GM11168 (cell line): ENCODE data around the gene BMP6.
"Not testable (repeated sequence)": the region's sequence is repeated elsewhere in the genome, so short reads cannot be mapped to it uniquely, and the experiment has no call there.

Experiments
- in situ Hi-C: fragments of 300-500 bp; cut with MboI; formaldehyde crosslinking; loops from one replicate; pipeline ENCODE4 v1.12.0; 2022; ENCODE audit warnings: low sequenced_read_pairs; ENCODE audit not compliant: unreplicated experiment

BMP6 gene

GRCh38 chr6:7784248-7784647, 58.3 kb downstream of the BMP6 start:
- in situ Hi-C loops = no loop called here

DNA sequence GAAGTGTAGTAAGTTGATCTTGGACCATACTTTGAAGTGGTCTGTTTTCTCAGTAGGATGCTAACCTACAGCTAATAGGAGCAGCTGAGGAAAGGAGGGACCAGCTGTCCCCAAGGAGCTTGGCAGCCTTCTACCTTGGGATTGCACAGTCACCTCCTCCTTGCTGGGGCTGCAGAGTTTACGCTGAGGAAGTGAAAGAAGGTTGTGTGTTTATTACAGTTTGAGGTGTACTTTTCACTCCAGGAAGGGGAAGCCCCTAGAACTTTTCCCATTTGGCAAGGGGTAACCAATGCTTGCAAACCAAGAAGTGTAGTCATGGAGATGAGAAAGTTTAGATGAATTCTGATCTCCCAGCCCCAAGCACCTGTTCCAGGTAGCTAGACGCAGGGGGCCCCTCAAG, 58.8 kb downstream of the BMP6 start:
- in situ Hi-C loops = no loop called here

DNA sequence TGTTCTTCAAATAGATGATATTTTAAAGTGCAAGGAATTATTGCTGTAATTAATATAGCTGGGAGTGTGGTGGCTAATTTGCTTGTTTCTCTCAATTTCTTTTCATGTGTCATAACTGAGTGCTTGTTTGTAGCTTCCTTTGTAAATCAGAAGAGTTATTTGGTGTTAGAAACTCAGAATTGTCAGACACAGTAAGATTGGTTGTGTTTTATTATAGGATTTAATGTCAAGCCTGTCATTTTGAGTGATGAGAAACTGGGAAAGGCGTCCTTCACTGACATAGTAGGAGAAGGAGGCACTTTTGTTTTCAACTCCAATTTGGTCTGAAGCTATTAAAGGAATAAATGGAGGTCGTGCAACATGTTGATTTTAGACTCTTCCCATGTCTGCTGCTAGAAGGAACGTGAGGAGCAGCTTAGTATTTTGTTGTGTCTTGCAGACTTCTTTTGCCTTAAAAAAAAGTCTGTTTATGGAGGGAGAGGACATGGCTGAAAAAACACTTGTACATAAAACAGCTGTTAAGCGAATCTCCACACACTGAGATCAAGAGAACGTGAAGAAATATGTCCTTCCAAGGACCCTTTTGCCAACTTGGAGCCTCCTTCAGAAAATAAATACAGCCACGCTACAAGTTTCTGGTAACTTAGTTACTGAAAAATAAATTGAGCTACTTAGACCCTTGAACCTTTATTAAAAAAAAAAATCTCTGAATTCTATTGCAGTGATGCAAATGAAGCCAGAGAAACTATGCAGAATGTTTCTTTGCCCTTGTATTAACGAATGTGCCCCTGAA, 59.5 kb downstream of the BMP6 start:
- in situ Hi-C loops = no loop called here

- in situ Hi-C loops = no loop called here
Observed at GRCh38 chr6:7786214-7786661, 60.3 kb downstream of the BMP6 start.

DNA sequence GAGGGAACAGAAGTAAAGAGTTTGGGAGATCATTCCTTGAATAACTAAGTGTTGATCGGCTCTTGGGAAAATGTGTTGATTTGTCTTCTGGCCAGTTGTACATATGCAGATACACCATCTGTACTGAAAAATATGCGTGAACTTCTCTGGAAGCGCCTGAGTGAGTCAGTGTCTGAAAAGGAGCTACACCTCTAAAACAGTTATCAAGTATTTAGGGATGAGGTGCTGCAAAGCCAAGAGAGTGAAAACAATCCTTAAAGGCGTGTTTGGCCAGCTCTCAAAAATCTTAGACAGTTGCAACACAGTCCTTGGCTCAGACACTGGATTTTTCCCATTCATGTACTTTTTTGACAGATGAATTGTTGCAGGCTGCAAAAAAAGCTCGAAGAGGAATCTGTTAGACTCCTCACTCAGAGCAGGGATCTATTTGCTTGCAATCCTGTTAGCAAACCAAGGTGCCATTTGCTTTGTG, 61.3 kb downstream of the BMP6 start:
- in situ Hi-C loops = no loop called here

DNA sequence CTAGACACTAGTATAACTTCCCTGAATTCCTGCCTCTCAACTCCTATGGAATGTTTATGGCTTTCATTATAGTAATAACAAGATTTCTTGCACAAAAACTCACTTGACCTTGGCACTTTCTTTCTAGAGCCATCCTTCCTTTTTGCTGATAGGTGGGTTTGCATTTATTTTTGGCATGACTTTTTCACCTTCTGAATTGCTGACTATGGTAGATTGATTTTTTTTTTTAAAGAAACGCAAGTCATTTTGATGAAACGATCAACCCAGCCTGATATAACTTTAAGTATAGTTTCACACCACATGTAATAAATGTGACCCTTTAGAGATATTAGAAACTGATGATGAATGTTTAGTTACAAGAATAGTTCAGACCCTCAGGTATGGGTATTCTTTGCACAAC, 61.8 kb downstream of the BMP6 start:
- in situ Hi-C loops = no loop called here

- in situ Hi-C loops = no loop called here
Observed at GRCh38 chr6:7794509-7794908, 68.6 kb downstream of the BMP6 start.

DNA sequence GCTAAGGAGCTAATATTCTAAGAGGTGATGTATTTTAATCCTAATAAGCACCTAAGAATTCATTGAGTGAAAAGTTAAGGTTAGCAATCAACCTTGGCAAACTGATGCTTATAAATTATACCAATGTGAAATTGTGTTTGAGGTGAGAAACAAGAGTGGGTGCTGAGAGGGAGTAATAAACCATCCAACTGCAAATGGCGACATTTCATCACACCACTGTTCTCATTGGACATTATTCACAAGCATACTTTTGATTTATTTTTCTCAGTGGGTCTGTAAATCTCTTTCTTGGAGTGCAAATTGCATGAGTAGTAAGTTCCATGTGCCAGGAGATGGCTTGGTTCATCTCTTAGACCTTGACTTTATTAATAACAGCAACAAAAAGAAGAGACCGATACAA, 71.5 kb downstream of the BMP6 start:
- in situ Hi-C loops = no loop called here

DNA sequence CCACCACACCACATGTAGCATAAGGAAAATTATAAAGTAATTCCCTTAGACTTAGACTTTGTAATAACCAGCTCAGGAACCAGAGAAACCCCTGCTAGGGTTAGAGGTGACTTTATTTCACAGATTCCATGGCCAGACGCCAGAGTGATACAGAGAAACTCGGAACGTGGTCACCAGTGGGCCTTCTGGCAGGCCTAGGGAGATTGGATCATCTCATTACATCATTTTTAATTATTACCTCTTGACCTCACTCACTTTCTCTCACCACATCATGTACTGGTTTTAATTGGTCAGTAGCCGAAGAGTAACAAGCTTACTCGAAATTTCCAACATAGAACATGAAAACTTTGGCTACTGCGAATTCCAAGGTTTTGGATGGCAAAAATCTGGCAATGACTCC, 72.9 kb downstream of the BMP6 start:
- in situ Hi-C loops = no loop called here

DNA sequence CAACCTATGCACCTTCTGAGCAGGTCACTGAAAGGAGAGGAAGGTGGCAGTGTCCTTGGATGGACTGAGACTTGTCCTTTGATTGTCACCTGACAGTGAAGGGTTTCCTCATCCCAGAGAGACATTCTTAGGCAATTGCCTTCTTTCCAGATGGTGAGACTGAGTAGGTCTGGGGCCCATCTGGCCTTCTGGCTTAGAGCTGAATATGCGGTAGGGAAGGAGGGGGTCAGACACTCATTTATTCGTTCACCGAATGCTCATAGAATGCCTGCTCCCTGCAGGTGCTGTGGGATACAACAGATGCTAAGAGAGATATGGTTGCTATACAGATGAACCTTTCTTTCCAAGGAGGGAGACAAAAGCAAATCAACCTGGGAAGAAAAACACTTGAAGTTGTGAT, 76.8 kb downstream of the BMP6 start:
- in situ Hi-C loops = no loop called here

DNA sequence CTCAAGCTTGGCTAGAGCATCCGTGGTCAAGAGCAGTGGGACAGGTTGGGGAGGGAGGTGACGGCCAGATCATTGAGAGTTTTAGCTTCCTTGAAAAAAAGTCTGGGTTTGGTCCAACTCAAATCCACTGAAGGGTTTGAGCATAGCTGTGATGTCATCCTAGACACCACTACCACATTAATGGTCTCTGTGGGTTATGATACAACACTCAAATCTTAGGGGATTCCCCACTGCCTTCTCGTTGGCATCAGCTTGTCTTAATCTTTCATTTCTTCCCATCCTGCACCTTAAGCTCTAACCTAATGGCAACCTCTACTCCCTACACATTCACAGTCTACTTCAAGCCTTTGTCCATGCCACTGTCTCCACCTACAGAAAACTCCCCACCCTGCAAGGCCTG, 77.3 kb downstream of the BMP6 start:
- in situ Hi-C loops = no loop called here

GRCh38 chr6:7805078-7805849, 79.4 kb downstream of the BMP6 start:
- in situ Hi-C loops = loop anchor here (5.0 kb wide), 1 partner anchor 68 kb away; no protein-coding TSS in a partner anchor

- in situ Hi-C loops = loop anchor here (5.0 kb wide), 1 partner anchor 69 kb away; no protein-coding TSS in a partner anchor
Observed at GRCh38 chr6:7805850-7806214, 79.9 kb downstream of the BMP6 start.

- in situ Hi-C loops = loop anchor here (5.0 kb wide), 1 partner anchor 69 kb away; no protein-coding TSS in a partner anchor
Observed at GRCh38 chr6:7806711-7807110, 80.8 kb downstream of the BMP6 start.

DNA sequence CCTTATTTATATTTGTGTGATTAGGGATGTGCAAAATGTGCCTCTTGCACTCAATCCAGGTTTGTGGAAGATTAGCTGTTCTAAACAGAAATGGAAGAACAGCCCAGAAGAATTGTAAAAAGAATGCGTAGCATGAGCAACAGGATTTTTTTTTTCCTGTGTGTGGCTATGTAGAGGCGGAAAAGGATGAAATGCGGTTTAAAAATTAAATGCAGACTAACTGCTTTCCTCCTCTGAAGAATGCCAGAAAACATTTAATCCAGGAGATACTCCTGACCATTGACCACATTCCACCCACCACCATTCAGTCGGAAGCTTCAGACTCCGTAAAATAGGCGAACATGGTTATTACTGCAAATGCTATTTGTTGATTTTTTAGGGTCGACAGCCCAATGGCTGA, 83.4 kb downstream of the BMP6 start:
- in situ Hi-C loops = loop anchor here (5.0 kb wide), 1 partner anchor 72 kb away; no protein-coding TSS in a partner anchor

DNA sequence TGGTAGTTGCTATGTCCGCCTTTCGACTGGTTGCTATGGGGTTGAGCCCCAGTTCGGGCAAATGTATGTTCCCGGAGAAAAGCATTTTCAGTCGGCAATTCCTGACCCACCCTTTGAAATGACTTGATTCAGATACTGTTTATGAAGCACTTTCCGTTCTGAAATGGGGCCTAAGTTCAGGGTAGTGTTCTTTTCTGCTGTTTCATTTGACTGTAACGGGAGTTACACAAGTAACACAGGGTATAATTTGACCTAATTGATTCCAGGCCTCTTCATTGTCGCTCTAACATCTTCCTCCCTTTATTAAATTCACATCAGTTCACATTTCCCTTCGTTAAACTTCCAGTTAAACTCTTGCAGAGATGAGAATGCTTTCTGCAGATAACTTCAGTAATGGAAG, 85.5 kb downstream of the BMP6 start:
- in situ Hi-C loops = no loop called here

DNA sequence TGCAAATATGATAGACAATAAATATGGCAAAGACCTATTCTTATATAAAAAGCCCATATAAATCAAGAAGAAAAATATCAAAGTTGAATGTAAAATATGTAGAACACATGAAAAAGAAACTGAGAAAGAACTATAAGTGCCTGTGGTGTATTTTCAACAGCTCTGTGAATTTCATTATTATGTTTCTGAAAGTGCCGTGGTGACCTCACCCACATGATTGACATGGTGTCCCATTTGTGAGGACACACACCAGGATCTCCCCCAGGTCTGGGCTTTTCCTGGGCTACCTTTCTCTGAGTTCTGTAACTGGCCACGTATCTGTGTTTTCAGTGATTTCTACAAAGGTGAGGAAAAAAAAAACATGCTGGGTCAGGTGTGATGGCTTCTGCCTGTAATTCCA, 86.7 kb downstream of the BMP6 start:
- in situ Hi-C loops = no loop called here

- in situ Hi-C loops = no loop called here
Observed at GRCh38 chr6:7813193-7813592, 87.3 kb downstream of the BMP6 start.

DNA sequence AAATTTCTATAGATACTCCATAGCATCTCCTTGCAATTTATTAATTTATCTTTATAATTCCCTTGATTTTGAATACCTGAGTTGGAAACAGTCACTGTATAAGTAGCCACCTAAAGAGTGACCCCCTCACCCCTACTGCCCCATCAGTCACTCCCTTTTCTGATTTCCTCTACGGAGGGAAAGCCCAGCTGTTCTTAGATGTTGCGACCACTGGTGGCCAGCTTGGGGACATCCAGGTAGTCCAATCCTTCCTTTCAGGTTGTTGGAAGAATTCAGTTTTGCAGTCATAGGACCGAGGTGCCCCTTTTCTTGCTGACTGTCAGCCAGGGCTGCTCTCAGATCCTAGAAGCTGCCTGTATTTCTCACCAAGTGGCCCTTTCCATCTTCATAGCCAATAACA, 87.8 kb downstream of the BMP6 start:
- in situ Hi-C loops = no loop called here

DNA sequence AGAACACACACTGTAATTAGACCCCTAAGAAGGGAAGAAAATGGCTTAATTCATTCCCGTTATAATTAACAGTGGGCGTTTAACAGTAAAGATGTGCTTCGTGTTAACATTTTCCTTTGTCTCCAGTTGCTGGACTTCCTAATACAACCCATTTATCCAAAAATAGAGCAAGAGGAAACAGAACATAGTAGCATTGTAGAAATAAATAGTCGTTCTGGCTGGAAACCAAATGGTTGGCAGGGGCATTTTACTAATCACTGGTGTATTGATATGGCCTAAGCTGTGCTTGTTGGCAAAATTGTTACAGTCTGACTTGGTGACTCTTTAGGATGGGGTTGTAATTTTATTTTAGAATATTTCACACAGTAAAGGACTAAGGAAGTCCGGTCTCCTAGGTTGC, 89.8 kb downstream of the BMP6 start:
- in situ Hi-C loops = no loop called here

- in situ Hi-C loops = not testable (repeated sequence)
Observed at GRCh38 chr6:7817184-7817583, 91.3 kb downstream of the BMP6 start.
